A549 (cell line): ENCODE data around the gene LINGO4. TPM values are rescaled to one million over a fixed set of nuclear protein-coding genes. Genes with fewer than 3 reads are reported as not detected.

ENCODE experiments used
- ATAC-seq, 2 experiments: fragments of 200-7000 bp in 1 of 2; fragments of >200 bp in 1 of 2; cut with Nextera tagmentation in 1 of 2; cut with Tn5 transposase in 1 of 2; 3 replicates each; pipeline versions ENCODE4 v1.8.0 to v1.9.1; 2018 to 2020; ENCODE audit warnings: mild to moderate bottlenecking in 1 of 2, moderate library complexity in 1 of 2
- CTCF ChIA-PET: fragments of 300-600 bp; sonication (Branson Sonifier 250); formaldehyde crosslinking; extraction: SDS; loops from one replicate; lab custom pipeline; 2021; ENCODE audit warnings: antibody characterized with exemption, inconsistent platforms; lab: Yijun Ruan, JAX
- POLR2A ChIA-PET: fragments of 350-600 bp; formaldehyde crosslinking; extraction: SDS; loops from one replicate; lab custom pipeline; 2021; ENCODE audit warnings: antibody characterized with exemption, inconsistent platforms; lab: Yijun Ruan, JAX
- DNase-seq, 2 experiments: peaks; one replicate each; pipeline versions ENCODE4 v3.0.0 to v3.0.0-alpha.2; 2011 to 2016; ENCODE audit warnings: low read depth in 1 of 2, low spot score in 1 of 2
- FAIRE-seq: peaks from 2 replicates; lab custom pipeline; 2011; peaks lifted over from hg19 to GRCh38; lab: Jason Lieb, UNC
- H3K27ac ChIP-seq, 2 experiments: fragments of >200 bp; sonication (Bioruptor Twin); formaldehyde crosslinking; 3 replicates each; pipeline ENCODE4 v1.5.1; 2016 to 2017
- H3K4me1 ChIP-seq: fragments of >200 bp; sonication (Bioruptor Twin); formaldehyde crosslinking; 3 replicates; pipeline ENCODE4 v1.6.1; 2016
- H3K4me2 ChIP-seq: fragments of >200 bp; sonication (Bioruptor Twin); formaldehyde crosslinking; 3 replicates; pipeline ENCODE4 v1.6.1; 2016
- H3K4me3 ChIP-seq: fragments of >200 bp; sonication (Bioruptor Twin); formaldehyde crosslinking; 3 replicates; pipeline ENCODE4 v1.5.1; 2016
- H3K9me3 ChIP-seq: fragments of >200 bp; sonication (Bioruptor Twin); formaldehyde crosslinking; 3 replicates; pipeline ENCODE4 v1.6.1; 2016
- BCL3 ChIP-seq: fragments of >200 bp; sonication (Bioruptor Twin); formaldehyde crosslinking; IDR thresholded peaks from 3 replicates; pipeline ENCODE4 v1.6.1; 2016
- BHLHE40 ChIP-seq: IDR thresholded peaks from 2 replicates; pipeline ENCODE4 v1.6.1; 2012; ENCODE audit warnings: low read depth, low read length, inconsistent platforms
- CBX2 ChIP-seq: fragments of 200-600 bp; sonication (generic); IDR thresholded peaks from 2 replicates; pipeline ENCODE4 v1.6.1; 2016; ENCODE audit warnings: low read depth, mild to moderate bottlenecking, borderline replicate concordance
- CHD4 ChIP-seq: fragments of 200-600 bp; sonication (generic); IDR thresholded peaks from 2 replicates; pipeline ENCODE4 v1.6.1; 2016; ENCODE audit warnings: antibody characterized with exemption, mild to moderate bottlenecking, borderline replicate concordance
- CTCF ChIP-seq: fragments of >200 bp; sonication (Bioruptor Twin); formaldehyde crosslinking; IDR thresholded peaks from 3 replicates; pipeline ENCODE4 v1.5.1; 2016
- EHF ChIP-seq: fragments of 250-450 bp; sonication (Bioruptor Pico); IDR thresholded peaks from 2 replicates; pipeline ENCODE4 v1.5.0; 2020; ENCODE audit warnings: mild to moderate bottlenecking
- EHMT2 ChIP-seq: fragments of 200-600 bp; sonication (generic); IDR thresholded peaks from 2 replicates; pipeline ENCODE4 v1.6.1; 2016; ENCODE audit warnings: antibody characterized with exemption, low read depth, mild to moderate bottlenecking, moderate library complexity
- EP300 ChIP-seq, 2 experiments: fragments of >200 bp; sonication (Bioruptor Twin); formaldehyde crosslinking; IDR thresholded peaks; 2 replicates in 1 of 2; 3 replicates in 1 of 2; pipeline ENCODE4 v1.6.1; 2016 to 2017
- FOSB ChIP-seq: fragments of 250-450 bp; sonication (Bioruptor Pico); IDR thresholded peaks from 2 replicates; pipeline ENCODE4 v1.5.0; 2020; ENCODE audit warnings: mild to moderate bottlenecking, moderate library complexity
- FOSL2 ChIP-seq, 2 experiments: fragments of 450-650 bp in 1 of 2; fragments of >200 bp in 1 of 2; sonication (Bioruptor Twin) in 1 of 2; formaldehyde crosslinking; IDR thresholded peaks; 2 replicates each; pipeline versions ENCODE4 v1.5.0 to v1.6.1; 2016 to 2020; ENCODE audit warnings: mild to moderate bottlenecking in 1 of 2, moderate library complexity in 1 of 2
- HEYL ChIP-seq: fragments of 250-450 bp; sonication (Bioruptor Pico); IDR thresholded peaks from 2 replicates; pipeline ENCODE4 v1.8.0; 2021; ENCODE audit warnings: mild to moderate bottlenecking, moderate library complexity
- HOXA7 ChIP-seq: fragments of 250-450 bp; sonication (Bioruptor Pico); IDR thresholded peaks from 2 replicates; pipeline ENCODE4 v1.5.0; 2020; ENCODE audit warnings: mild to moderate bottlenecking, moderate library complexity
- HOXB13 ChIP-seq: fragments of 250-450 bp; sonication (Bioruptor Pico); IDR thresholded peaks from 2 replicates; pipeline ENCODE4 v1.5.0; 2020; ENCODE audit warnings: low read depth, mild to moderate bottlenecking, moderate library complexity
- JUN ChIP-seq, 2 experiments: fragments of >200 bp; sonication (Bioruptor Twin); formaldehyde crosslinking; IDR thresholded peaks; 2 replicates in 1 of 2; 3 replicates in 1 of 2; pipeline ENCODE4 v1.6.1; 2016 to 2017
- MAFK ChIP-seq: fragments of 450-650 bp; IDR thresholded peaks from 2 replicates; pipeline ENCODE4 v1.6.1; 2014; ENCODE audit not compliant: partially characterized antibody
- MYC ChIP-seq: IDR thresholded peaks from 2 replicates; pipeline ENCODE4 v1.6.1; 2012; ENCODE audit warnings: mild to moderate bottlenecking, inconsistent platforms, low read length, improper control_type of control experiment, borderline replicate concordance
- NFE2L2 ChIP-seq: fragments of 150-350 bp; conservative IDR thresholded peaks from 2 replicates; pipeline ENCODE4 v1.6.1; 2014; ENCODE audit warnings: low read length
- NPAS2 ChIP-seq: fragments of 250-450 bp; sonication (Bioruptor Pico); IDR thresholded peaks from 2 replicates; pipeline ENCODE4 v1.8.0; 2022; ENCODE audit warnings: mild to moderate bottlenecking, moderate library complexity, borderline replicate concordance
- NR3C1 ChIP-seq: fragments of >200 bp; sonication (Bioruptor Twin); formaldehyde crosslinking; IDR thresholded peaks from 3 replicates; pipeline ENCODE4 v1.6.1; 2017
- POLR2AphosphoS2 ChIP-seq: conservative IDR thresholded peaks from 2 replicates; pipeline ENCODE4 v1.6.1; 2012; ENCODE audit warnings: low read length, improper control_type of control experiment, inconsistent platforms
- RAD21 ChIP-seq, 2 experiments: fragments of >200 bp in 1 of 2; sonication (Bioruptor Twin) in 1 of 2; formaldehyde crosslinking in 1 of 2; IDR thresholded peaks in 1 of 2; conservative IDR thresholded peaks in 1 of 2; 2 replicates in 1 of 2; 3 replicates in 1 of 2; pipeline ENCODE4 v1.6.1; 2012 to 2018; ENCODE audit warnings: inconsistent platforms in 1 of 2
- RNF2 ChIP-seq: fragments of 200-600 bp; sonication (generic); IDR thresholded peaks from 2 replicates; pipeline ENCODE4 v1.6.1; 2016; ENCODE audit warnings: low read depth, mild to moderate bottlenecking, antibody characterized with exemption, moderate library complexity, borderline replicate concordance
- SMC3 ChIP-seq: fragments of >200 bp; sonication (Bioruptor Twin); formaldehyde crosslinking; IDR thresholded peaks from 3 replicates; pipeline ENCODE4 v1.6.1; 2018; ENCODE audit warnings: inconsistent platforms
- TFCP2L1 ChIP-seq: fragments of 250-450 bp; sonication (Bioruptor Pico); IDR thresholded peaks from 2 replicates; pipeline ENCODE4 v1.5.0; 2021; ENCODE audit warnings: mild to moderate bottlenecking
- USF2 ChIP-seq: fragments of 450-650 bp; IDR thresholded peaks from 2 replicates; pipeline ENCODE4 v1.6.1; 2014; ENCODE audit warnings: antibody characterized with exemption
- ZC3H11A ChIP-seq: fragments of 450-650 bp; IDR thresholded peaks from 2 replicates; pipeline ENCODE4 v1.6.1; 2014; ENCODE audit warnings: antibody characterized with exemption, mild to moderate bottlenecking
- ZFP36 ChIP-seq: fragments of 450-650 bp; IDR thresholded peaks from 2 replicates; pipeline ENCODE4 v1.6.1; 2014; ENCODE audit warnings: borderline replicate concordance; ENCODE audit not compliant: partially characterized antibody
- WGBS: methylation state at CpG from one replicate; pipeline ENCODE4 v1.1.6; 2017; ENCODE audit errors: missing lambda C conversion rate; 5-methylcytosine and 5-hydroxymethylcytosine counted together
- polyA plus RNA-seq, 4 experiments: library from polyadenylated mRNA; depleted of rRNA in 3 of 4; stranded (reverse); fragments of >200 nt; fragmentation: RNase III in 1 of 4; extraction: RNeasy Plus Mini Kit Qiagen cat#74134 plus additional on column Dnase treatment in 1 of 4; gene quantifications; 2 replicates in 3 of 4; 3 replicates in 1 of 4; pipeline ENCODE4 v1.2.3, GENCODE V29; 2011 to 2017
- TF ChIP-seq, protein P1 (sequence below): IDR thresholded peaks from 2 replicates; pipeline ENCODE4 v1.6.1; 2012
- TF ChIP-seq, protein P2 (sequence below): IDR thresholded peaks from 2 replicates; pipeline ENCODE4 v1.6.1; 2012; ENCODE audit warnings: low read depth, borderline replicate concordance
- TF ChIP-seq, protein P3 (sequence below): fragments of 250-450 bp; sonication (Bioruptor Pico); IDR thresholded peaks from 2 replicates; pipeline ENCODE4 v1.5.0; 2021; ENCODE audit warnings: mild to moderate bottlenecking, moderate library complexity, borderline replicate concordance
- TF ChIP-seq, protein P4 (sequence below): fragments of 250-450 bp; sonication (Bioruptor Pico); IDR thresholded peaks from 2 replicates; pipeline ENCODE4 v1.5.0; 2020; ENCODE audit warnings: low read depth, mild to moderate bottlenecking, moderate library complexity

Gene LINGO4
- polyA plus RNA-seq, 2 of the 4 experiments (the other 2 are of a cell fraction) = not detected

DNA sequence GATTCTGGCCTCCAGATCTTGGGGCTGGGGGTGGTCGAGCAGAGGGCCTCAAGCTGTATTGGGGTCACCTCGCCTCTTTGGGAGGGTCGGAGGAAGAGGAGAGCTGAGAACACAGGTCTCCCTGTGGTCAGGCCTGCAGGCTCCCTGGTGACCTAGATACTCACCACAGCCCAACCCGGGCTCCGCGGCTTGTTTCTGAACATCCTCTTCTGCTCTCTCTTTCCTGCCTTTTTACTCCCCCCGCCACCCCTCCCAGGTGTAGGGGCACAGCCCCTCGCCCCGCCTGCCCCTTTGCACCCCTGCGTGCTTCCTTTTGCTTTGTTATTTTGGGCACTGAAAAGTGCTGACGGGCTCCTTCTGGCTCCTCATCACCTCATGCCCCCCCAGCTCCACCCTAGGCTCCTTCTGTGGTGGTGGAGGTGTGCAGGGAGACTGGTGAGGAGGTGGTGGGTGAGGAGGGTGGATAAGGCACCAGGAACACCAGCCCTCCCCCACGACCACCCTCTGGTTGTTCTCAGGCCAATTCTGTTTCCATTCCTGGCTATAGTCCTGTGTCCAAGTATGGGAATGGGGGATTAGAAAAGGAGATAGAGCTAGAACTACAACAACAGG, 10.6 kb upstream of the LINGO4 start:
- Histone ChIP-seq H3K4me3 (no peak overlapping the region), H3K4me1 (peaks cover 12% of the 10 kb centered on the region), H3K4me2 (no peak overlapping the region), H3K27ac (no peak overlapping the region), H3K9me3 (no peaks in the 10 kb centered on the region)
- POLR2A ChIA-PET = no interaction called here
- CTCF ChIA-PET = interaction anchor here (1.1 to 2.6 kb wide), 2 partner anchors 20 to 21 kb away, joined by 4 to 8 read pairs; no protein-coding TSS in a partner anchor
- WGBS = 50% methylated on average over 10 of the region's 12 CpGs
- ATAC-seq = no peak
- no peak for FAIRE-seq
- DNase-seq = no peak
- TF ChIP-seq CTCF = no peak
- TF ChIP-seq, protein P1, sequence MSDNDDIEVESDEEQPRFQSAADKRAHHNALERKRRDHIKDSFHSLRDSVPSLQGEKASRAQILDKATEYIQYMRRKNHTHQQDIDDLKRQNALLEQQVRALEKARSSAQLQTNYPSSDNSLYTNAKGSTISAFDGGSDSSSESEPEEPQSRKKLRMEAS = no peak
- TF ChIP-seq EHMT2 = no peak
- TF ChIP-seq NR3C1 = no peak
- TF ChIP-seq, protein P2, sequence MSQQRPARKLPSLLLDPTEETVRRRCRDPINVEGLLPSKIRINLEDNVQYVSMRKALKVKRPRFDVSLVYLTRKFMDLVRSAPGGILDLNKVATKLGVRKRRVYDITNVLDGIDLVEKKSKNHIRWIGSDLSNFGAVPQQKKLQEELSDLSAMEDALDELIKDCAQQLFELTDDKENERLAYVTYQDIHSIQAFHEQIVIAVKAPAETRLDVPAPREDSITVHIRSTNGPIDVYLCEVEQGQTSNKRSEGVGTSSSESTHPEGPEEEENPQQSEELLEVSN = no peak
- no peak for TF ChIP-seq HOXB13
- no peak for TF ChIP-seq NPAS2 (CRISPR knock-in tag)
- no peak for TF ChIP-seq TFCP2L1 (CRISPR knock-in tag)
- TF ChIP-seq ZFP36 = no peak
- no peak for TF ChIP-seq BHLHE40
- TF ChIP-seq FOSL2 (IDR thresholded peaks at IDR 0.05) = no peak
- no peak for TF ChIP-seq FOSL2 (CRISPR knock-in tag; IDR thresholded peaks at IDR 0.05)
- TF ChIP-seq ZC3H11A = no peak
- TF ChIP-seq CHD4 = no peak
- TF ChIP-seq RNF2 = no peak
- TF ChIP-seq MAFK = no peak
- no peak for TF ChIP-seq CBX2
- TF ChIP-seq, protein P3, sequence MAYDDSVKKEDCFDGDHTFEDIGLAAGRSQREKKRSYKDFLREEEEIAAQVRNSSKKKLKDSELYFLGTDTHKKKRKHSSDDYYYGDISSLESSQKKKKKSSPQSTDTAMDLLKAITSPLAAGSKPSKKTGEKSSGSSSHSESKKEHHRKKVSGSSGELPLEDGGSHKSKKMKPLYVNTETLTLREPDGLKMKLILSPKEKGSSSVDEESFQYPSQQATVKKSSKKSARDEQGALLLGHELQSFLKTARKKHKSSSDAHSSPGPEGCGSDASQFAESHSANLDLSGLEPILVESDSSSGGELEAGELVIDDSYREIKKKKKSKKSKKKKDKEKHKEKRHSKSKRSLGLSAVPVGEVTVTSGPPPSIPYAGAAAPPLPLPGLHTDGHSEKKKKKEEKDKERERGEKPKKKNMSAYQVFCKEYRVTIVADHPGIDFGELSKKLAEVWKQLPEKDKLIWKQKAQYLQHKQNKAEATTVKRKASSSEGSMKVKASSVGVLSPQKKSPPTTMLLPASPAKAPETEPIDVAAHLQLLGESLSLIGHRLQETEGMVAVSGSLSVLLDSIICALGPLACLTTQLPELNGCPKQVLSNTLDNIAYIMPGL (CRISPR knock-in tag) = no peak
- TF ChIP-seq RAD21 (conservative IDR thresholded peaks at IDR 0.05 in 1 of 2, IDR thresholded peaks at IDR 0.05 in 1 of 2) = no peak
- TF ChIP-seq JUN (IDR thresholded peaks at IDR 0.05) = no peak
- no peak for TF ChIP-seq SMC3

GRCh38 chr1:151814971-151815545, 9.8 kb upstream of the LINGO4 start:
- FAIRE-seq = no peak
- no peak for DNase-seq
- 58% methylated on average over 8 of the region's 8 CpGs for WGBS
- ChIA-PET CTCF (interaction anchor here (1.1 to 1.4 kb wide), 2 partner anchors 10 to 21 kb away, joined by 3 to 4 read pairs; no protein-coding TSS in a partner anchor), POLR2A (no interaction called here)
- no peaks in the 10 kb centered on the region for H3K9me3 ChIP-seq
- H3K4me2 ChIP-seq = no peak overlapping the region
- no peak for ATAC-seq
- no peak overlapping the region for H3K27ac ChIP-seq
- H3K4me3 ChIP-seq = no peak overlapping the region
- peaks cover 5% of the 10 kb centered on the region; the same call in 2 of the 3 replicates for H3K4me1 ChIP-seq
- TF ChIP-seq HOXA7 = no peak
- TF ChIP-seq ZFP36 = no peak
- TF ChIP-seq BCL3 = no peak
- TF ChIP-seq NFE2L2 = no peak
- no peak for TF ChIP-seq HEYL (CRISPR knock-in tag)
- no peak for TF ChIP-seq NR3C1
- no peak for TF ChIP-seq USF2
- no peak for TF ChIP-seq FOSB (CRISPR knock-in tag)
- no peak for TF ChIP-seq EHF
- no peak for TF ChIP-seq EP300 (IDR thresholded peaks at IDR 0.05)
- TF ChIP-seq, protein P4, sequence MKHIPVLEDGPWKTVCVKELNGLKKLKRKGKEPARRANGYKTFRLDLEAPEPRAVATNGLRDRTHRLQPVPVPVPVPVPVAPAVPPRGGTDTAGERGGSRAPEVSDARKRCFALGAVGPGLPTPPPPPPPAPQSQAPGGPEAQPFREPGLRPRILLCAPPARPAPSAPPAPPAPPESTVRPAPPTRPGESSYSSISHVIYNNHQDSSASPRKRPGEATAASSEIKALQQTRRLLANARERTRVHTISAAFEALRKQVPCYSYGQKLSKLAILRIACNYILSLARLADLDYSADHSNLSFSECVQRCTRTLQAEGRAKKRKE (CRISPR knock-in tag) = no peak
- TF ChIP-seq POLR2AphosphoS2 = no peak
- no peak for TF ChIP-seq MYC
- TF ChIP-seq MAFK = no peak
